ENCODE results near the gene CCDC148. TPM values are rescaled to one million over a fixed set of nuclear protein-coding genes. Genes with fewer than 3 reads are reported as not detected.

CCDC148 gene
- total and polyA plus RNA-seq, 10 of the 15 experiments (the other 5 are each of a cell fraction or from before 2014, with no cell fraction given): 0.07 to 0.30 (median 0.18) TPM; not detected in 7

DNA sequence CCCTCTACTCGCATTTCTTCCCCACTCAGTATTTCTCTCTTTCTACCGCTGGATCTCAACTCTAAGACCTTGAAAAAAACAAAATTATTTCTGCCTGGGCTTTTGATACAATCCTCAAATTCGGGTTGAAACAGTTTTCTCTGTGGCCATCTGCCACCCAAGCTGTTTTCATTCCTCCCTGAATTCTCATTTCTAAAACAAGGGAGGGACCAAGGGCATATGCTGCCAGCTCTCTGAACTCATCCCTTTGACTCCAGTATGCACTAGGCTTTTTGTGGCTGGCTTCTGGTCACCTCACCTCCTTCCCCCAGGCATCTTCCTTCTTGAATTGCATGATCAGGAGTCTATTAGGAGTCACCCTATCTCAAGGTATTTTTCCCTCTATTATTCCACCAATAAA, 49.5 kb downstream of the CCDC148 start (continued):
- TF ChIP-seq RCOR1 (conservative IDR thresholded peaks at IDR 0.05; ENCODE audit: low read depth, low read length): no peak
- TF ChIP-seq, protein P1, sequence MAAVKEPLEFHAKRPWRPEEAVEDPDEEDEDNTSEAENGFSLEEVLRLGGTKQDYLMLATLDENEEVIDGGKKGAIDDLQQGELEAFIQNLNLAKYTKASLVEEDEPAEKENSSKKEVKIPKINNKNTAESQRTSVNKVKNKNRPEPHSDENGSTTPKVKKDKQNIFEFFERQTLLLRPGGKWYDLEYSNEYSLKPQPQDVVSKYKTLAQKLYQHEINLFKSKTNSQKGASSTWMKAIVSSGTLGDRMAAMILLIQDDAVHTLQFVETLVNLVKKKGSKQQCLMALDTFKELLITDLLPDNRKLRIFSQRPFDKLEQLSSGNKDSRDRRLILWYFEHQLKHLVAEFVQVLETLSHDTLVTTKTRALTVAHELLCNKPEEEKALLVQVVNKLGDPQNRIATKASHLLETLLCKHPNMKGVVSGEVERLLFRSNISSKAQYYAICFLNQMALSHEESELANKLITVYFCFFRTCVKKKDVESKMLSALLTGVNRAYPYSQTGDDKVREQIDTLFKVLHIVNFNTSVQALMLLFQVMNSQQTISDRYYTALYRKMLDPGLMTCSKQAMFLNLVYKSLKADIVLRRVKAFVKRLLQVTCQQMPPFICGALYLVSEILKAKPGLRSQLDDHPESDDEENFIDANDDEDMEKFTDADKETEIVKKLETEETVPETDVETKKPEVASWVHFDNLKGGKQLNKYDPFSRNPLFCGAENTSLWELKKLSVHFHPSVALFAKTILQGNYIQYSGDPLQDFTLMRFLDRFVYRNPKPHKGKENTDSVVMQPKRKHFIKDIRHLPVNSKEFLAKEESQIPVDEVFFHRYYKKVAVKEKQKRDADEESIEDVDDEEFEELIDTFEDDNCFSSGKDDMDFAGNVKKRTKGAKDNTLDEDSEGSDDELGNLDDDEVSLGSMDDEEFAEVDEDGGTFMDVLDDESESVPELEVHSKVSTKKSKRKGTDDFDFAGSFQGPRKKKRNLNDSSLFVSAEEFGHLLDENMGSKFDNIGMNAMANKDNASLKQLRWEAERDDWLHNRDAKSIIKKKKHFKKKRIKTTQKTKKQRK (IDR thresholded peaks at IDR 0.05; ENCODE audit: low read depth, low read length): no peak
- TF ChIP-seq ESRRA (IDR thresholded peaks at IDR 0.05; ENCODE audit: low read length): no peak

DNA sequence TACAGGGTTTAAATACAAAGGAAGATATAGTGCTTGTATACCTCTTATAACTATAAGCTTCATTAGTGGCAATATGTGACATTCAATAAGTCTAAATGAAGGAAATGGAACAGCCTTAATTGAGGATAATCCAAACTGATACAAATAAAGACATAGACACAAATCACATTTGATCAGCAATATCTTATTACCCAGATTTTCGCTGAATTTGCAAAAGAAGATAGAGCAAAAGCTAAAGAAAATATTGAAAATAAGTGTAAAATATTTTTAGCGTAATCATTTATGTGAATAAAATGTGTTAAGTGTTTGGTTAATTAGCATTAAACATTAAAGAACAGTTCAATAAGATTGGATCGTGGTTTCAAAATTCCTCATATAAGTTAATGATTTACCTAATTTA, 51.2 kb downstream of the CCDC148 start:
- Histone ChIP-seq H3K79me2 (ENCODE audit: control insufficient read depth, insufficient read depth, low read length) (no peaks in the 10 kb centered on the region), H3K9ac (ENCODE audit: control insufficient read depth, insufficient read depth, low read length) (no peak overlapping the region), H3K9me3 (replicated peaks; ENCODE audit: control insufficient read depth, insufficient read depth, low read length) (no peaks in the 10 kb centered on the region), H3K27ac (ENCODE audit: control insufficient read depth, insufficient read depth) (no peak overlapping the region), H3K36me3 (ENCODE audit: control insufficient read depth in 2 of 2, insufficient read depth in 2 of 2, low read length in 1 of 2) (no peaks in the 10 kb centered on the region), H2AFZ (ENCODE audit: control insufficient read depth, low read depth, low read length) (no peak overlapping the region), H3K4me3 (no peak overlapping the region), H3K27me3 (replicated peaks in 1 of 2; ENCODE audit: control insufficient read depth in 2 of 2, insufficient read depth in 2 of 2, low read length in 1 of 2) (no peaks in the 10 kb centered on the region), H3K4me1 (ENCODE audit: control insufficient read depth, insufficient read depth, low read length) (no peaks in the 10 kb centered on the region), H3K4me2 (ENCODE audit: control insufficient read depth, insufficient read depth) (no peak overlapping the region), H4K20me1 (ENCODE audit: control insufficient read depth, insufficient read depth) (no peaks in the 10 kb centered on the region)
- ATAC-seq (no peak), FAIRE-seq (no peak), DNase-seq (ENCODE audit: low read depth, low spot score) (no peak)
- WGBS (ENCODE audit: insufficient coverage, insufficient replicate concordance, low lambda C conversion rate, missing lambda C conversion rate): 36% methylated on average over 3 of the region's 3 CpGs
- ChIA-PET POLR2A (no interaction called here), CTCF (no interaction called here), RAD21 (ENCODE audit: unreplicated experiment) (no interaction called here), SMC1A (ENCODE audit: uncharacterized antibody, unreplicated experiment) (interaction anchor here (1.2 kb wide), 1 partner anchor 11 kb away, joined by 3 read pairs; no protein-coding TSS in a partner anchor)
- no peak for TF ChIP-seq NFYA (IDR thresholded peaks at IDR 0.05; ENCODE audit: borderline replicate concordance, low read depth, low read length)
- TF ChIP-seq EP300 (IDR thresholded peaks at IDR 0.05; ENCODE audit: borderline replicate concordance in 1 of 2, control insufficient read depth in 1 of 2, low read depth in 2 of 2, low read length in 2 of 2): no peak
- TF ChIP-seq, protein P2, sequence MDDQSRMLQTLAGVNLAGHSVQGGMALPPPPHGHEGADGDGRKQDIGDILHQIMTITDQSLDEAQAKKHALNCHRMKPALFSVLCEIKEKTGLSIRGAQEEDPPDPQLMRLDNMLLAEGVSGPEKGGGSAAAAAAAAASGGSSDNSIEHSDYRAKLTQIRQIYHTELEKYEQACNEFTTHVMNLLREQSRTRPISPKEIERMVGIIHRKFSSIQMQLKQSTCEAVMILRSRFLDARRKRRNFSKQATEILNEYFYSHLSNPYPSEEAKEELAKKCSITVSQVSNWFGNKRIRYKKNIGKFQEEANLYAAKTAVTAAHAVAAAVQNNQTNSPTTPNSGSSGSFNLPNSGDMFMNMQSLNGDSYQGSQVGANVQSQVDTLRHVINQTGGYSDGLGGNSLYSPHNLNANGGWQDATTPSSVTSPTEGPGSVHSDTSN (IDR thresholded peaks at IDR 0.05; ENCODE audit: insufficient replicate concordance, low read depth, low read length): no peak
- no peak for TF ChIP-seq EED (IDR thresholded peaks at IDR 0.05; ENCODE audit: low read depth)
- TF ChIP-seq, protein P3, sequence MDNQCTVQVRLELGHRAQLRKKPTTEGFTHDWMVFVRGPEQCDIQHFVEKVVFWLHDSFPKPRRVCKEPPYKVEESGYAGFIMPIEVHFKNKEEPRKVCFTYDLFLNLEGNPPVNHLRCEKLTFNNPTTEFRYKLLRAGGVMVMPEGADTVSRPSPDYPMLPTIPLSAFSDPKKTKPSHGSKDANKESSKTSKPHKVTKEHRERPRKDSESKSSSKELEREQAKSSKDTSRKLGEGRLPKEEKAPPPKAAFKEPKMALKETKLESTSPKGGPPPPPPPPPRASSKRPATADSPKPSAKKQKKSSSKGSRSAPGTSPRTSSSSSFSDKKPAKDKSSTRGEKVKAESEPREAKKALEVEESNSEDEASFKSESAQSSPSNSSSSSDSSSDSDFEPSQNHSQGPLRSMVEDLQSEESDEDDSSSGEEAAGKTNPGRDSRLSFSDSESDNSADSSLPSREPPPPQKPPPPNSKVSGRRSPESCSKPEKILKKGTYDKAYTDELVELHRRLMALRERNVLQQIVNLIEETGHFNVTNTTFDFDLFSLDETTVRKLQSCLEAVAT (IDR thresholded peaks at IDR 0.05): no peak
- intact Hi-C loops (cut with micrococcal nuclease; ENCODE audit: unreplicated experiment) (no loop called here), in situ Hi-C loops (cut with MboI) (no loop called here)
- no TSS peak for BruUV-seq (replicated peaks)
